HEK293 (cell line): ENCODE data around the gene LPIN3.

Experiments used
- GLI2 ChIP-seq: fragments of 450-650 bp; formaldehyde crosslinking; IDR thresholded peaks from 2 replicates; pipeline ENCODE4; 2017; ENCODE audit warnings: missing biosample characterization, missing genetic modification characterization, low read depth, borderline replicate concordance
- GLIS2 ChIP-seq: fragments of 450-650 bp; formaldehyde crosslinking; IDR thresholded peaks from 2 replicates; pipeline ENCODE4 v1.5.1; 2016; ENCODE audit warnings: missing biosample characterization, missing genetic modification characterization
- KLF9 ChIP-seq: fragments of 450-650 bp; formaldehyde crosslinking; IDR thresholded peaks from 2 replicates; pipeline ENCODE4 v1.5.1; 2016; ENCODE audit warnings: missing biosample characterization, missing genetic modification characterization, low read depth
- SETDB1 ChIP-seq: IDR thresholded peaks from one replicate; pipeline ENCODE4 v1.6.1; 2017; ENCODE audit warnings: mild to moderate bottlenecking, low read length, moderate library complexity, mixed read lengths; ENCODE audit not compliant: insufficient read length
- SP2 ChIP-seq: fragments of 450-650 bp; formaldehyde crosslinking; IDR thresholded peaks from 2 replicates; pipeline ENCODE4 v1.5.1; 2016; ENCODE audit warnings: missing biosample characterization, missing genetic modification characterization
- SP3 ChIP-seq: fragments of 450-650 bp; formaldehyde crosslinking; IDR thresholded peaks from 2 replicates; pipeline ENCODE4 v1.5.1; 2016; ENCODE audit warnings: missing biosample characterization, missing genetic modification characterization
- SP7 ChIP-seq: fragments of 450-650 bp; formaldehyde crosslinking; IDR thresholded peaks from 2 replicates; pipeline ENCODE4 v1.5.1; 2016; ENCODE audit warnings: missing biosample characterization, missing genetic modification characterization
- WT1 ChIP-seq: fragments of 450-650 bp; formaldehyde crosslinking; IDR thresholded peaks from 2 replicates; pipeline ENCODE4 v1.5.1; 2016; ENCODE audit warnings: missing biosample characterization, missing genetic modification characterization
- ZEB2 ChIP-seq: fragments of 450-650 bp; formaldehyde crosslinking; IDR thresholded peaks from 2 replicates; pipeline ENCODE4 v1.5.1; 2016; ENCODE audit warnings: missing biosample characterization, missing genetic modification characterization
- ZFP3 ChIP-seq: fragments of 450-650 bp; formaldehyde crosslinking; IDR thresholded peaks from 2 replicates; pipeline ENCODE4 v1.5.1; 2016; ENCODE audit warnings: low read depth, missing biosample characterization, missing genetic modification characterization
- ZFP69B ChIP-seq: fragments of 450-650 bp; formaldehyde crosslinking; IDR thresholded peaks from 2 replicates; pipeline ENCODE4 v1.5.1; 2016; ENCODE audit warnings: missing biosample characterization, missing genetic modification characterization
- ZNF132 ChIP-seq: fragments of 450-650 bp; formaldehyde crosslinking; IDR thresholded peaks from 2 replicates; pipeline ENCODE4 v1.5.1; 2017; ENCODE audit warnings: missing biosample characterization, missing genetic modification characterization, borderline replicate concordance
- ZNF157 ChIP-seq: fragments of 450-650 bp; formaldehyde crosslinking; IDR thresholded peaks from 2 replicates; pipeline ENCODE4 v1.5.1; 2016; ENCODE audit warnings: missing biosample characterization, missing genetic modification characterization
- ZNF16 ChIP-seq: fragments of 450-650 bp; formaldehyde crosslinking; IDR thresholded peaks from 2 replicates; pipeline ENCODE4 v1.5.1; 2016; ENCODE audit warnings: low read depth, missing biosample characterization, missing genetic modification characterization
- ZNF24 ChIP-seq: fragments of 450-650 bp; formaldehyde crosslinking; IDR thresholded peaks from 2 replicates; pipeline ENCODE4 v1.5.1; 2016; ENCODE audit warnings: missing biosample characterization, missing genetic modification characterization
- ZNF311 ChIP-seq: fragments of 450-650 bp; formaldehyde crosslinking; IDR thresholded peaks from 2 replicates; pipeline ENCODE4 v1.5.1; 2017; ENCODE audit warnings: missing biosample characterization, missing genetic modification characterization, borderline replicate concordance
- ZNF350 ChIP-seq: fragments of 450-650 bp; formaldehyde crosslinking; IDR thresholded peaks from 2 replicates; pipeline ENCODE4 v1.5.0; 2017; ENCODE audit warnings: missing biosample characterization, mild to moderate bottlenecking, missing genetic modification characterization
- ZNF37A ChIP-seq: fragments of 450-650 bp; IDR thresholded peaks from 2 replicates; pipeline ENCODE4 v1.5.1; 2018; ENCODE audit warnings: missing biosample characterization, missing genetic modification characterization
- ZNF416 ChIP-seq: fragments of 450-650 bp; formaldehyde crosslinking; IDR thresholded peaks from 2 replicates; pipeline ENCODE4 v1.5.1; 2016; ENCODE audit warnings: missing biosample characterization, missing genetic modification characterization
- ZNF423 ChIP-seq: fragments of 450-650 bp; formaldehyde crosslinking; IDR thresholded peaks from 2 replicates; pipeline ENCODE4 v1.5.1; 2016; ENCODE audit warnings: missing biosample characterization, missing genetic modification characterization
- ZNF433 ChIP-seq: fragments of 450-650 bp; formaldehyde crosslinking; IDR thresholded peaks from 2 replicates; pipeline ENCODE4 v1.5.1; 2016; ENCODE audit warnings: missing biosample characterization, missing genetic modification characterization, low read depth
- ZNF529 ChIP-seq: fragments of 450-650 bp; formaldehyde crosslinking; IDR thresholded peaks from 2 replicates; pipeline ENCODE4 v1.5.1; 2017; ENCODE audit warnings: missing genetic modification characterization, missing biosample characterization; ENCODE audit not compliant: insufficient replicate concordance
- ZNF558 ChIP-seq: fragments of 450-650 bp; formaldehyde crosslinking; IDR thresholded peaks from 2 replicates; pipeline ENCODE4 v1.5.1; 2016; ENCODE audit warnings: missing biosample characterization, missing genetic modification characterization
- ZNF596 ChIP-seq: fragments of 450-650 bp; IDR thresholded peaks from 2 replicates; pipeline ENCODE4 v1.5.0; 2018; ENCODE audit warnings: missing biosample characterization, mild to moderate bottlenecking, missing genetic modification characterization, moderate library complexity
- ZNF707 ChIP-seq: fragments of 450-650 bp; formaldehyde crosslinking; IDR thresholded peaks from 2 replicates; pipeline ENCODE4 v1.5.1; 2016; ENCODE audit warnings: missing biosample characterization, missing genetic modification characterization
- ZNF785 ChIP-seq: fragments of 450-650 bp; formaldehyde crosslinking; IDR thresholded peaks from 2 replicates; pipeline ENCODE4 v1.5.1; 2016; ENCODE audit warnings: missing biosample characterization, missing genetic modification characterization
- ZNF791 ChIP-seq: fragments of 450-650 bp; formaldehyde crosslinking; IDR thresholded peaks from 2 replicates; pipeline ENCODE4 v1.5.1; 2016; ENCODE audit warnings: missing biosample characterization, missing genetic modification characterization
- ZNF792 ChIP-seq: fragments of 450-650 bp; formaldehyde crosslinking; IDR thresholded peaks from 2 replicates; pipeline ENCODE4 v1.5.1; 2016; ENCODE audit warnings: missing biosample characterization, missing genetic modification characterization
- ZNF830 ChIP-seq: fragments of 450-650 bp; IDR thresholded peaks from 2 replicates; pipeline ENCODE4 v1.5.0; 2018; ENCODE audit warnings: missing biosample characterization, missing genetic modification characterization, low read depth, mild to moderate bottlenecking, moderate library complexity
- TF ChIP-seq, protein P1 (sequence below): fragments of 450-650 bp; formaldehyde crosslinking; IDR thresholded peaks from 2 replicates; pipeline ENCODE4 v1.5.1; 2016; ENCODE audit warnings: missing biosample characterization, missing genetic modification characterization
- TF ChIP-seq, protein P2 (sequence below): fragments of 450-650 bp; formaldehyde crosslinking; IDR thresholded peaks from 2 replicates; pipeline ENCODE4 v1.5.1; 2017; ENCODE audit warnings: missing biosample characterization, missing genetic modification characterization
- TF ChIP-seq, protein P3 (sequence below): fragments of 450-650 bp; formaldehyde crosslinking; IDR thresholded peaks from 2 replicates; pipeline ENCODE4; 2016; ENCODE audit warnings: missing biosample characterization, missing genetic modification characterization
- TF ChIP-seq, protein P4 (sequence below): fragments of 450-650 bp; formaldehyde crosslinking; IDR thresholded peaks from 2 replicates; pipeline ENCODE4 v1.5.1; 2016; ENCODE audit warnings: missing biosample characterization, missing genetic modification characterization
- TF ChIP-seq, protein P5 (sequence below): fragments of 450-650 bp; IDR thresholded peaks from 2 replicates; pipeline ENCODE4 v1.5.1; 2018; ENCODE audit warnings: missing biosample characterization, mild to moderate bottlenecking, missing genetic modification characterization

The LPIN3 gene

GRCh38 chr20:41316602-41317545 lies 23.7 kb upstream of the LPIN3 start (continued):
- TF ChIP-seq, protein P1, sequence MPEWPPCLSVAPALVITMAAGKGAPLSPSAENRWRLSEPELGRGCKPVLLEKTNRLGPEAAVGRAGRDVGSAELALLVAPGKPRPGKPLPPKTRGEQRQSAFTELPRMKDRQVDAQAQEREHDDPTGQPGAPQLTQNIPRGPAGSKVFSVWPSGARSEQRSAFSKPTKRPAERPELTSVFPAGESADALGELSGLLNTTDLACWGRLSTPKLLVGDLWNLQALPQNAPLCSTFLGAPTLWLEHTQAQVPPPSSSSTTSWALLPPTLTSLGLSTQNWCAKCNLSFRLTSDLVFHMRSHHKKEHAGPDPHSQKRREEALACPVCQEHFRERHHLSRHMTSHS (tag by site-specific recombination), result no peak
- no peak for TF ChIP-seq ZNF157 (tag by site-specific recombination)
- TF ChIP-seq SETDB1, result no peak
- TF ChIP-seq ZNF350, result no peak
- peak; percentile 65; the same call in 1 of the 2 replicates for TF ChIP-seq SP7
- no peak for TF ChIP-seq ZNF37A
- TF ChIP-seq, protein P2, sequence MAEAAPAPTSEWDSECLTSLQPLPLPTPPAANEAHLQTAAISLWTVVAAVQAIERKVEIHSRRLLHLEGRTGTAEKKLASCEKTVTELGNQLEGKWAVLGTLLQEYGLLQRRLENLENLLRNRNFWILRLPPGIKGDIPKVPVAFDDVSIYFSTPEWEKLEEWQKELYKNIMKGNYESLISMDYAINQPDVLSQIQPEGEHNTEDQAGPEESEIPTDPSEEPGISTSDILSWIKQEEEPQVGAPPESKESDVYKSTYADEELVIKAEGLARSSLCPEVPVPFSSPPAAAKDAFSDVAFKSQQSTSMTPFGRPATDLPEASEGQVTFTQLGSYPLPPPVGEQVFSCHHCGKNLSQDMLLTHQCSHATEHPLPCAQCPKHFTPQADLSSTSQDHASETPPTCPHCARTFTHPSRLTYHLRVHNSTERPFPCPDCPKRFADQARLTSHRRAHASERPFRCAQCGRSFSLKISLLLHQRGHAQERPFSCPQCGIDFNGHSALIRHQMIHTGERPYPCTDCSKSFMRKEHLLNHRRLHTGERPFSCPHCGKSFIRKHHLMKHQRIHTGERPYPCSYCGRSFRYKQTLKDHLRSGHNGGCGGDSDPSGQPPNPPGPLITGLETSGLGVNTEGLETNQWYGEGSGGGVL (tag by site-specific recombination), result peak; percentile 50
- TF ChIP-seq, protein P3, sequence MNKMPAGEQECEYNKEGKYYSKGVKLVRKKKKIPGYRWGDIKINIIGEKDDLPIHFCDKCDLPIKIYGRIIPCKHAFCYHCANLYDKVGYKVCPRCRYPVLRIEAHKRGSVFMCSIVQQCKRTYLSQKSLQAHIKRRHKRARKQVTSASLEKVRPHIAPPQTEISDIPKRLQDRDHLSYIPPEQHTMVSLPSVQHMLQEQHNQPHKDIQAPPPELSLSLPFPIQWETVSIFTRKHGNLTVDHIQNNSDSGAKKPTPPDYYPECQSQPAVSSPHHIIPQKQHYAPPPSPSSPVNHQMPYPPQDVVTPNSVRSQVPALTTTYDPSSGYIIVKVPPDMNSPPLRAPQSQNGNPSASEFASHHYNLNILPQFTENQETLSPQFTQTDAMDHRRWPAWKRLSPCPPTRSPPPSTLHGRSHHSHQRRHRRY, result no peak
- no peak for TF ChIP-seq ZNF16
- peak; percentile 69; the same call in 1 of the 2 replicates for TF ChIP-seq ZNF423 (tag by site-specific recombination)
- peak; percentile 75 for TF ChIP-seq KLF9 (tag by site-specific recombination)
- no peak for TF ChIP-seq ZNF707 (tag by site-specific recombination)
- TF ChIP-seq ZFP3, result no peak
- TF ChIP-seq ZNF791 (tag by site-specific recombination), result no peak
- no peak for TF ChIP-seq ZNF558
- TF ChIP-seq, protein P4, sequence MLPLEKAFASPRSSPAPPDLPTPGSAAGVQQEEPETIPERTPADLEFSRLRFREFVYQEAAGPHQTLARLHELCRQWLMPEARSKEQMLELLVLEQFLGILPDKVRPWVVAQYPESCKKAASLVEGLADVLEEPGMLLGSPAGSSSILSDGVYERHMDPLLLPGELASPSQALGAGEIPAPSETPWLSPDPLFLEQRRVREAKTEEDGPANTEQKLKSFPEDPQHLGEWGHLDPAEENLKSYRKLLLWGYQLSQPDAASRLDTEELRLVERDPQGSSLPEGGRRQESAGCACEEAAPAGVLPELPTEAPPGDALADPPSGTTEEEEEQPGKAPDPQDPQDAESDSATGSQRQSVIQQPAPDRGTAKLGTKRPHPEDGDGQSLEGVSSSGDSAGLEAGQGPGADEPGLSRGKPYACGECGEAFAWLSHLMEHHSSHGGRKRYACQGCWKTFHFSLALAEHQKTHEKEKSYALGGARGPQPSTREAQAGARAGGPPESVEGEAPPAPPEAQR, result peak; percentile 38; the same call in 1 of the 2 replicates
- TF ChIP-seq ZNF792 (tag by site-specific recombination), result no peak
- TF ChIP-seq, protein P5, sequence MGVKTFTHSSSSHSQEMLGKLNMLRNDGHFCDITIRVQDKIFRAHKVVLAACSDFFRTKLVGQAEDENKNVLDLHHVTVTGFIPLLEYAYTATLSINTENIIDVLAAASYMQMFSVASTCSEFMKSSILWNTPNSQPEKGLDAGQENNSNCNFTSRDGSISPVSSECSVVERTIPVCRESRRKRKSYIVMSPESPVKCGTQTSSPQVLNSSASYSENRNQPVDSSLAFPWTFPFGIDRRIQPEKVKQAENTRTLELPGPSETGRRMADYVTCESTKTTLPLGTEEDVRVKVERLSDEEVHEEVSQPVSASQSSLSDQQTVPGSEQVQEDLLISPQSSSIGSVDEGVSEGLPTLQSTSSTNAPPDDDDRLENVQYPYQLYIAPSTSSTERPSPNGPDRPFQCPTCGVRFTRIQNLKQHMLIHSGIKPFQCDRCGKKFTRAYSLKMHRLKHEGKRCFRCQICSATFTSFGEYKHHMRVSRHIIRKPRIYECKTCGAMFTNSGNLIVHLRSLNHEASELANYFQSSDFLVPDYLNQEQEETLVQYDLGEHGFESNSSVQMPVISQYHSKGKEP (tag by site-specific recombination), result no peak
- no peak for TF ChIP-seq ZNF830 (tag by site-specific recombination)
- TF ChIP-seq ZEB2, result 0 out of 2 replicates have a peak, but pooled peaks have one; percentile 46
- TF ChIP-seq SP3, result peak; percentile 67
- no peak for TF ChIP-seq ZNF785
- 0 out of 2 replicates have a peak, but pooled peaks have one; percentile 43 for TF ChIP-seq ZFP69B (tag by site-specific recombination)
- TF ChIP-seq ZNF433 (tag by site-specific recombination), result no peak
- peak; percentile 98 for TF ChIP-seq GLIS2 (tag by site-specific recombination)
- no peak for TF ChIP-seq ZNF596 (tag by site-specific recombination)
- no peak for TF ChIP-seq ZNF132 (tag by site-specific recombination)
- no peak for TF ChIP-seq ZNF311 (tag by site-specific recombination)
- no peak for TF ChIP-seq ZNF24 (tag by site-specific recombination)
- no peak for TF ChIP-seq ZNF529 (tag by site-specific recombination)
- no peak for TF ChIP-seq ZNF416 (tag by site-specific recombination)
- TF ChIP-seq WT1, result peak; percentile 40
- TF ChIP-seq SP2 (tag by site-specific recombination), result peak; percentile 45
- no peak for TF ChIP-seq GLI2 (tag by site-specific recombination)
